OCI-LY1 (cell line): Measurements from ENCODE around the gene TRAF5.

Source experiments
- H2AFZ ChIP-seq: fragments of 200-600 bp; sonication (generic), shearing (Covaris generic); 2 replicates; pipeline ENCODE4 v1.6.0; 2014; ENCODE audit warnings: antibody characterized with exemption, mild to moderate bottlenecking, low read length
- H3F3A ChIP-seq: fragments of 200-600 bp; sonication (generic), shearing (Covaris generic); 2 replicates; pipeline ENCODE4 v1.6.0; 2014; ENCODE audit warnings: mild to moderate bottlenecking, antibody characterized with exemption, low read length, moderate library complexity; ENCODE audit not compliant: insufficient read depth
- H3K27ac ChIP-seq: fragments of 200-600 bp; sonication (generic); 2 replicates; pipeline ENCODE4 v1.5.1; 2014; ENCODE audit warnings: low read length, mixed run types, mild to moderate bottlenecking, low read depth; ENCODE audit not compliant: poor library complexity, severe bottlenecking
- H3K27me3 ChIP-seq: fragments of 200-600 bp; sonication (generic); 2 replicates; pipeline ENCODE4 v1.6.0; 2014; ENCODE audit warnings: antibody characterized with exemption, mild to moderate bottlenecking, low read length, moderate library complexity; ENCODE audit not compliant: insufficient read depth
- H3K36me3 ChIP-seq: fragments of 200-600 bp; sonication (generic); 2 replicates; pipeline ENCODE4 v1.6.1; 2014; ENCODE audit warnings: mild to moderate bottlenecking, antibody characterized with exemption, low read length, moderate library complexity, mixed read lengths; ENCODE audit not compliant: insufficient read depth
- H3K4me1 ChIP-seq: fragments of 200-600 bp; sonication (generic); 2 replicates; pipeline ENCODE4 v1.5.1; 2014; ENCODE audit warnings: mild to moderate bottlenecking, low read length, moderate library complexity; ENCODE audit not compliant: insufficient read depth, severe bottlenecking
- H3K4me2 ChIP-seq: fragments of 200-600 bp; sonication (generic), shearing (Covaris generic); 2 replicates; pipeline ENCODE4 v1.6.1; 2014; ENCODE audit warnings: low read length
- H3K4me3 ChIP-seq: fragments of 200-600 bp; sonication (generic); 2 replicates; pipeline ENCODE4 v1.5.1; 2014; ENCODE audit warnings: low read length, low read depth, mild to moderate bottlenecking, mixed read lengths; ENCODE audit not compliant: poor library complexity, severe bottlenecking
- H3K79me2 ChIP-seq: fragments of 200-600 bp; shearing (Covaris generic); 2 replicates; pipeline ENCODE4 v1.6.1; 2016; ENCODE audit warnings: mixed run types, low read length, mixed read lengths; ENCODE audit not compliant: insufficient read depth
- H3K9ac ChIP-seq: fragments of 200-600 bp; sonication (generic), shearing (Covaris generic); 2 replicates; pipeline ENCODE4 v1.6.1; 2014; ENCODE audit warnings: mild to moderate bottlenecking, low read length, mixed read lengths
- H3K9me2 ChIP-seq: fragments of 200-600 bp; sonication (generic), shearing (Covaris generic); 2 replicates; pipeline ENCODE4 v1.6.1; 2014; ENCODE audit warnings: low read depth, mild to moderate bottlenecking, low read length, mixed read lengths
- H3K9me3 ChIP-seq: fragments of 200-600 bp; shearing (Covaris generic); 2 replicates; pipeline ENCODE4 v1.6.1; 2014; ENCODE audit warnings: low read length, mixed read lengths
- H4K20me1 ChIP-seq: fragments of 200-600 bp; sonication (generic), shearing (Covaris generic); 2 replicates; pipeline ENCODE4 v1.6.0; 2016; ENCODE audit warnings: mild to moderate bottlenecking, low read length; ENCODE audit not compliant: insufficient read depth
- CTCF ChIP-seq: fragments of 200-600 bp; sonication (generic), shearing (Covaris generic); IDR thresholded peaks from 2 replicates; pipeline ENCODE4 v1.5.1; 2017; ENCODE audit warnings: mild to moderate bottlenecking, antibody characterized with exemption, low read length, moderate library complexity, mixed read lengths
- EZH2 ChIP-seq: fragments of 200-600 bp; sonication (generic), shearing (Covaris generic); IDR thresholded peaks from 2 replicates; pipeline ENCODE4 v1.8.0; 2017; ENCODE audit warnings: borderline replicate concordance, mixed run types, mild to moderate bottlenecking, antibody characterized with exemption, low read length, moderate library complexity, mixed read lengths

TRAF5 gene

GRCh38 chr1:211324992-211325775 is 1.4 kb upstream of the TRAF5 start:
- H3K27ac ChIP-seq = no peak overlapping the region
- no peak overlapping the region for H3K4me3 ChIP-seq
- peaks cover 7% of the 10 kb centered on the region for H3K79me2 ChIP-seq
- H4K20me1 ChIP-seq = no peaks in the 10 kb centered on the region
- no peak overlapping the region for H3K4me2 ChIP-seq
- no peaks in the 10 kb centered on the region for H3K36me3 ChIP-seq
- H3K27me3 ChIP-seq = no peaks in the 10 kb centered on the region
- no peak overlapping the region for H2AFZ ChIP-seq
- peaks cover 40% of the 10 kb centered on the region for H3K4me1 ChIP-seq
- TF ChIP-seq EZH2 = no peak
- no peak for TF ChIP-seq CTCF
- no peaks in the 10 kb centered on the region for H3K9me3 ChIP-seq
- H3F3A ChIP-seq = no peaks in the 10 kb centered on the region
- H3K9me2 ChIP-seq = no peaks in the 10 kb centered on the region
- H3K9ac ChIP-seq = no peak overlapping the region

GRCh38 chr1:211326140-211326527 is 499 bp upstream of the TRAF5 start:
- TF ChIP-seq CTCF = no peak
- no peak for TF ChIP-seq EZH2
- Histone ChIP-seq H3K4me3 (peak overlapping the region; percentile 83), H3K4me1 (peaks cover 50% of the 10 kb centered on the region), H3K36me3 (peaks cover 4% of the 10 kb centered on the region; the same call in 1 of the 2 replicates), H3K9ac (peak overlapping the region; percentile 85), H3K9me2 (no peaks in the 10 kb centered on the region), H3K27me3 (no peaks in the 10 kb centered on the region), H4K20me1 (no peaks in the 10 kb centered on the region), H3K9me3 (no peaks in the 10 kb centered on the region), H3K79me2 (peaks cover 17% of the 10 kb centered on the region), H3K27ac (peak overlapping the region; percentile 51), H3F3A (no peaks in the 10 kb centered on the region), H3K4me2 (peak overlapping the region; percentile 65), H2AFZ (0 out of 2 replicates have a peak overlapping the region, but pooled peaks have one; percentile 8)

GRCh38 chr1:211327346-211327921 is 801 bp downstream of the TRAF5 start:
- Histone ChIP-seq H3K79me2 (peaks cover 28% of the 10 kb centered on the region), H4K20me1 (no peaks in the 10 kb centered on the region), H3K4me1 (peaks cover 63% of the 10 kb centered on the region), H3K4me3 (peak overlapping the region; percentile 83), H3K9me3 (no peaks in the 10 kb centered on the region), H2AFZ (no peak overlapping the region), H3K27ac (peak overlapping the region; percentile 88), H3F3A (no peaks in the 10 kb centered on the region), H3K4me2 (peak overlapping the region; percentile 65), H3K9me2 (no peaks in the 10 kb centered on the region), H3K9ac (peak overlapping the region; percentile 85), H3K27me3 (no peaks in the 10 kb centered on the region), H3K36me3 (peaks cover 4% of the 10 kb centered on the region; the same call in 1 of the 2 replicates)
- TF ChIP-seq EZH2 (no peak), CTCF (no peak)
